Measurements from ENCODE around the gene TCERG1L.

Gene TCERG1L

DNA sequence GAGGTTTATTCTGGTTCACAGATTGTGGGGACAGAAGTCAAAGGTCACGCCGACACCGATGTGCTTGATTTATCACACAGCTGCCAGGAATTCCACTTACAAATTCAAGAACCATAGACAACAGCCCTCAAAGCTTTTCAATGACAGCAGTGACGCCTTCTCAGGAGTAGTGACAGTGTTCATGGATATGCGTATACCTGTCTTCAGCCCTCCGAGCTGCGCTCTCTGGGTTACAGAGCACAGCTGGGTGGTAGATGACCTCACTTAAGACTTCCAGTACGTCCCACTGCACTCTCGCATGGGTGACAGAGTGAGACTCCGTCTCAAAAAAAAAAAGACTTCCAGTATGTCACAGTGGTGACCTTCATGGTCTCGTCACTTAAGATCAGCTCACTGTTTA lies 108.5 kb downstream of the TCERG1L start:
- no peaks in the 10 kb centered on the region for H3K36me3 ChIP-seq (ENCODE audit: control insufficient read depth, insufficient read depth, low read length)
- H3K4me3 ChIP-seq (ENCODE audit: low read length): no peak overlapping the region
- H3K9ac ChIP-seq (ENCODE audit: low read length): no peak overlapping the region
- no peak overlapping the region for H3K27ac ChIP-seq (ENCODE audit: low read depth, low read length)
- H3K4me1 ChIP-seq (ENCODE audit: control insufficient read depth, insufficient read depth, low read length): no peaks in the 10 kb centered on the region
- no peaks in the 10 kb centered on the region for H3K27me3 ChIP-seq (ENCODE audit: control insufficient read depth, insufficient read depth, low read length)

- Histone ChIP-seq H3K36me3 (ENCODE audit: control insufficient read depth, insufficient read depth, low read length) (no peaks in the 10 kb centered on the region), H3K27me3 (ENCODE audit: control insufficient read depth, insufficient read depth, low read length) (no peaks in the 10 kb centered on the region), H3K4me1 (ENCODE audit: control insufficient read depth, insufficient read depth, low read length) (no peaks in the 10 kb centered on the region), H3K9ac (ENCODE audit: low read length) (no peak overlapping the region), H3K27ac (ENCODE audit: low read depth, low read length) (no peak overlapping the region), H3K4me3 (ENCODE audit: low read length) (no peak overlapping the region)
Observed at GRCh38 chr10:131201741-131202515, 109.6 kb downstream of the TCERG1L start.

GRCh38 chr10:131200856-131201470 lies 110.6 kb downstream of the TCERG1L start:
- Histone ChIP-seq H3K9ac (ENCODE audit: low read length) (no peak overlapping the region), H3K4me3 (ENCODE audit: low read length) (no peak overlapping the region), H3K27ac (ENCODE audit: low read depth, low read length) (no peak overlapping the region), H3K27me3 (ENCODE audit: control insufficient read depth, insufficient read depth, low read length) (no peaks in the 10 kb centered on the region), H3K4me1 (ENCODE audit: control insufficient read depth, insufficient read depth, low read length) (no peaks in the 10 kb centered on the region), H3K36me3 (ENCODE audit: control insufficient read depth, insufficient read depth, low read length) (no peaks in the 10 kb centered on the region)

GRCh38 chr10:131199646-131200045 lies 111.9 kb downstream of the TCERG1L start:
- Histone ChIP-seq H3K4me3 (ENCODE audit: low read length) (no peak overlapping the region), H3K27me3 (ENCODE audit: control insufficient read depth, insufficient read depth, low read length) (no peaks in the 10 kb centered on the region), H3K9ac (ENCODE audit: low read length) (no peak overlapping the region), H3K4me1 (ENCODE audit: control insufficient read depth, insufficient read depth, low read length) (no peaks in the 10 kb centered on the region), H3K36me3 (ENCODE audit: control insufficient read depth, insufficient read depth, low read length) (no peaks in the 10 kb centered on the region), H3K27ac (ENCODE audit: low read depth, low read length) (no peak overlapping the region)

- H3K27me3 ChIP-seq (ENCODE audit: control insufficient read depth, insufficient read depth, low read length): no peaks in the 10 kb centered on the region
- no peak overlapping the region for H3K9ac ChIP-seq (ENCODE audit: low read length)
- H3K4me1 ChIP-seq (ENCODE audit: control insufficient read depth, insufficient read depth, low read length): no peaks in the 10 kb centered on the region
- H3K36me3 ChIP-seq (ENCODE audit: control insufficient read depth, insufficient read depth, low read length): no peaks in the 10 kb centered on the region
- H3K4me3 ChIP-seq (ENCODE audit: low read length): no peak overlapping the region
- H3K27ac ChIP-seq (ENCODE audit: low read depth, low read length): no peak overlapping the region
Observed at GRCh38 chr10:131198843-131199242, 112.7 kb downstream of the TCERG1L start.

- Histone ChIP-seq H3K27ac (ENCODE audit: low read depth, low read length) (no peak overlapping the region), H3K9ac (ENCODE audit: low read length) (no peak overlapping the region), H3K36me3 (ENCODE audit: control insufficient read depth, insufficient read depth, low read length) (no peaks in the 10 kb centered on the region), H3K4me1 (ENCODE audit: control insufficient read depth, insufficient read depth, low read length) (no peaks in the 10 kb centered on the region), H3K4me3 (ENCODE audit: low read length) (no peak overlapping the region), H3K27me3 (ENCODE audit: control insufficient read depth, insufficient read depth, low read length) (no peaks in the 10 kb centered on the region)
Observed at GRCh38 chr10:131198401-131198800, 113.1 kb downstream of the TCERG1L start.

GRCh38 chr10:131196176-131196885 lies 115.2 kb downstream of the TCERG1L start:
- no peak overlapping the region for H3K27ac ChIP-seq (ENCODE audit: low read depth, low read length)
- H3K36me3 ChIP-seq (ENCODE audit: control insufficient read depth, insufficient read depth, low read length): no peaks in the 10 kb centered on the region
- no peak overlapping the region for H3K4me3 ChIP-seq (ENCODE audit: low read length)
- no peak overlapping the region for H3K9ac ChIP-seq (ENCODE audit: low read length)
- H3K4me1 ChIP-seq (ENCODE audit: control insufficient read depth, insufficient read depth, low read length): no peaks in the 10 kb centered on the region
- H3K27me3 ChIP-seq (ENCODE audit: control insufficient read depth, insufficient read depth, low read length): no peaks in the 10 kb centered on the region

GRCh38 chr10:131195558-131196159 lies 115.9 kb downstream of the TCERG1L start:
- Histone ChIP-seq H3K4me3 (ENCODE audit: low read length) (no peak overlapping the region), H3K27me3 (ENCODE audit: control insufficient read depth, insufficient read depth, low read length) (no peaks in the 10 kb centered on the region), H3K27ac (ENCODE audit: low read depth, low read length) (no peak overlapping the region), H3K9ac (ENCODE audit: low read length) (no peak overlapping the region), H3K4me1 (ENCODE audit: control insufficient read depth, insufficient read depth, low read length) (no peaks in the 10 kb centered on the region), H3K36me3 (ENCODE audit: control insufficient read depth, insufficient read depth, low read length) (no peaks in the 10 kb centered on the region)

DNA sequence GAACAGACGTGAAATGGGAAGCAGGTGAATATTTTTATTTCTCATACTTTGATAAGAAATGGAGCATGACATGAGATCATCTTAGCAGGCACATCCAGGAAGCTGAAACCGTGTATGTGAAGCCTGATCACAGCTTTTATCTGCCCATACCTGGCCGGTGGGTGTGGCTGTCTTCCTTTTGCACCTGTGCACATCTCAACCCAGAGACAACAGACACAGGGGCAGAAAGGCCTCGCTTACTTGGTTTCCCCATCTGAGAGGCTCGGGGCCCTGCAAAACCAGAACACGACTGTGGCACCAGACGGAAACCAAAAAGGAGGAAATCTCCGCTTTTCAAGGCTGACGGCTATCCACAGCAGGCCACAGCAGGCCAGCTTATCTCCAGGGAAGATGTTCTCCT lies 116.4 kb downstream of the TCERG1L start:
- Histone ChIP-seq H3K36me3 (ENCODE audit: control insufficient read depth, insufficient read depth, low read length) (no peaks in the 10 kb centered on the region), H3K27me3 (ENCODE audit: control insufficient read depth, insufficient read depth, low read length) (no peaks in the 10 kb centered on the region), H3K4me1 (ENCODE audit: control insufficient read depth, insufficient read depth, low read length) (no peaks in the 10 kb centered on the region), H3K4me3 (ENCODE audit: low read length) (no peak overlapping the region), H3K9ac (ENCODE audit: low read length) (no peak overlapping the region), H3K27ac (ENCODE audit: low read depth, low read length) (no peak overlapping the region)

DNA sequence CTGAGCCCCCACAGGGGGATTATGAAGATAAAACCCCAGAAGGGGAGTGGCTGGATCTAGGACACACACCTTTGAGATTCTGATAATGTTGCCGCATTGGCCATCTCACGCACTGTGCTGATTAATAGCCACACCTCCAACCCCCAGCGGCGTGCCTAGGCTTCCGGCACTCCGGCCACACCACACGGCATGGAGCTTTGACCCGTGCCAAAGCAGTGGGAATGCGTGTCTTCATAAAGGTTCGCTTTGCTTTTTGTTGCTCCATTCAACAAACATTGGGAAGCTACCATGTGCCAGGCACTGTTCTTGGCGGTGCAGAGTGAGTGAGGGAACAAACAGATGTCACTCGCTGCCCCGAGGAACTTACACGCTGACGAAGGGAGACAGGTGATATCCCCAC lies 117.6 kb downstream of the TCERG1L start:
- no peak overlapping the region for H3K4me3 ChIP-seq (ENCODE audit: low read length)
- no peaks in the 10 kb centered on the region for H3K36me3 ChIP-seq (ENCODE audit: control insufficient read depth, insufficient read depth, low read length)
- no peaks in the 10 kb centered on the region for H3K27me3 ChIP-seq (ENCODE audit: control insufficient read depth, insufficient read depth, low read length)
- H3K9ac ChIP-seq (ENCODE audit: low read length): no peak overlapping the region
- H3K4me1 ChIP-seq (ENCODE audit: control insufficient read depth, insufficient read depth, low read length): no peaks in the 10 kb centered on the region
- H3K27ac ChIP-seq (ENCODE audit: low read depth, low read length): no peak overlapping the region

DNA sequence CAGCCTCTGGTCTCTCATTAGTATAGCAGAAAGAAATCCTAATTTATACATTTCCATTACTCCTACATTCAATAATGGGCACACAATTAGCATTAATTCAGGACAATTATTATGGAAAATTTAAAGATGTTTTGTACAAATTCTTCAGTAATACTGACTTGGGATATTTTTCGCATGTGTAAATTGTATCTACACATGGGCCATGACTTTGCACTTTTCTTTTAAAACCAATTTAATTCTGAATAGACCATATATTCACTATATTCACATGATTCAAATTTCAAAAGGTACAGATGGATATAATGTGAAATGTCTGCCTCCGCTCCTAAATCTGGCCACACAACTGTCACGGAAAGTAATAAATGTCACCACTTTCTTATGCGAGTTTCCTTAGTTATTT lies 123.0 kb downstream of the TCERG1L start:
- no peak overlapping the region for H3K4me3 ChIP-seq (ENCODE audit: low read length)
- no peaks in the 10 kb centered on the region for H3K4me1 ChIP-seq (ENCODE audit: control insufficient read depth, insufficient read depth, low read length)
- H3K9ac ChIP-seq (ENCODE audit: low read length): no peak overlapping the region
- H3K36me3 ChIP-seq (ENCODE audit: control insufficient read depth, insufficient read depth, low read length): no peaks in the 10 kb centered on the region
- no peaks in the 10 kb centered on the region for H3K27me3 ChIP-seq (ENCODE audit: control insufficient read depth, insufficient read depth, low read length)
- H3K27ac ChIP-seq (ENCODE audit: low read depth, low read length): no peak overlapping the region

- no peaks in the 10 kb centered on the region for H3K27me3 ChIP-seq (ENCODE audit: control insufficient read depth, insufficient read depth, low read length)
- H3K4me3 ChIP-seq (ENCODE audit: low read length): no peak overlapping the region
- H3K4me1 ChIP-seq (ENCODE audit: control insufficient read depth, insufficient read depth, low read length): no peaks in the 10 kb centered on the region
- no peak overlapping the region for H3K27ac ChIP-seq (ENCODE audit: low read depth, low read length)
- H3K9ac ChIP-seq (ENCODE audit: low read length): no peak overlapping the region
- no peaks in the 10 kb centered on the region for H3K36me3 ChIP-seq (ENCODE audit: control insufficient read depth, insufficient read depth, low read length)
Observed at GRCh38 chr10:131187926-131188325, 123.6 kb downstream of the TCERG1L start.

Data from rectal smooth muscle tissue (tissue), 1 donor.